Measurements from ENCODE around the gene PGK2.

DNA sequence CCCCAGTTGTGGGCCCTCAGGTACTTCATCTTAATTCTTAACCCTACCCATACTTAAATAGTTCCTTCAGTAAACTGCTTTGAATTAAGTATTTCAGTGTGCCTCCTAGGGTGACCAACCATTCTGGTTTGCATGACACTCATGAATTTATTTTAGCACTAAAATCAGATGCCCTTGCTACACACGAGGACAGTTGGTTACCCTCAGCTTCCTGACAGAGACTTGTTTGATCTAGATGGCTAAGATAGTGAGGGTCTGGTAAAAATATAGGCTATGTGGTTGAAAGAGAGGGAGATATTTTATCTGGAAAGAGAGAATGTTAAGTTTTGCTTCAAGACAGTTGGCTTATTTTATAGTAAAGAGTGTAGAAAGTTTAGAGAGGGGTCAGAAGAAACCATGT is 10.6 kb downstream of the PGK2 start:
- TF ChIP-seq POLR2A (IDR thresholded peaks at IDR 0.05) (no peak), EP300 (IDR thresholded peaks at IDR 0.05) (no peak)
- TF ChIP-seq, protein P1, sequence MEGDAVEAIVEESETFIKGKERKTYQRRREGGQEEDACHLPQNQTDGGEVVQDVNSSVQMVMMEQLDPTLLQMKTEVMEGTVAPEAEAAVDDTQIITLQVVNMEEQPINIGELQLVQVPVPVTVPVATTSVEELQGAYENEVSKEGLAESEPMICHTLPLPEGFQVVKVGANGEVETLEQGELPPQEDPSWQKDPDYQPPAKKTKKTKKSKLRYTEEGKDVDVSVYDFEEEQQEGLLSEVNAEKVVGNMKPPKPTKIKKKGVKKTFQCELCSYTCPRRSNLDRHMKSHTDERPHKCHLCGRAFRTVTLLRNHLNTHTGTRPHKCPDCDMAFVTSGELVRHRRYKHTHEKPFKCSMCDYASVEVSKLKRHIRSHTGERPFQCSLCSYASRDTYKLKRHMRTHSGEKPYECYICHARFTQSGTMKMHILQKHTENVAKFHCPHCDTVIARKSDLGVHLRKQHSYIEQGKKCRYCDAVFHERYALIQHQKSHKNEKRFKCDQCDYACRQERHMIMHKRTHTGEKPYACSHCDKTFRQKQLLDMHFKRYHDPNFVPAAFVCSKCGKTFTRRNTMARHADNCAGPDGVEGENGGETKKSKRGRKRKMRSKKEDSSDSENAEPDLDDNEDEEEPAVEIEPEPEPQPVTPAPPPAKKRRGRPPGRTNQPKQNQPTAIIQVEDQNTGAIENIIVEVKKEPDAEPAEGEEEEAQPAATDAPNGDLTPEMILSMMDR (IDR thresholded peaks at IDR 0.05): no peak
